Ammon's horn (tissue), 1 donor: ENCODE measurements around the gene RSL1D1.
"Not testable (repeated sequence)": the region's sequence is repeated elsewhere in the genome, so short reads cannot be mapped to it uniquely, and the experiment has no call there.

Experiments
- DNase-seq: peaks from one replicate; pipeline ENCODE4 v3.0.0-alpha.2; 2016; ENCODE audit warnings: low spot score

Gene RSL1D1

DNA sequence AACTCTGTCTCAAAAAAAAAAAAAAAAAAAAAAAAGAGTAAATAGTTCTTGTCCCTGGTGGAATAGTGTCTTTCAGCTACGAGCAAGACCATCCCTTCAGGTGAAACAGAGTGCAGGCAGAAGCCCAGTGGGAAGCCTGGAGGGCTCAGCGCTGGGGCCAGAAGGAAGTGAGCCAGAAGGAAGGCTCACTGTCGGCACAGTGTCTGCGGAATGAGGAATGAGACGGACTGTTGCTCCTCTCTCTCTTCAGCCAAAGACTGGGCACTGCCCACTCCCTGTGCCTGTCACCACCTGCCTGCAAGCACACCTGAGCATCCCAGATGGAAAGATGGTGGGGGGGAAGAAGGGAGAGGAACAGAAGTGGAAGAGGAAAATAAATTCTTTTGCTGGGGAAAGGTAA is 7.5 kb downstream of the RSL1D1 start:
- DNase-seq = no peak

- no peak for DNase-seq
These were observed 8.1 kb downstream of the RSL1D1 start for GRCh38 chr16:11843206-11843605.

- no peak for DNase-seq
These were observed 10.3 kb downstream of the RSL1D1 start for GRCh38 chr16:11841026-11841425.

DNA sequence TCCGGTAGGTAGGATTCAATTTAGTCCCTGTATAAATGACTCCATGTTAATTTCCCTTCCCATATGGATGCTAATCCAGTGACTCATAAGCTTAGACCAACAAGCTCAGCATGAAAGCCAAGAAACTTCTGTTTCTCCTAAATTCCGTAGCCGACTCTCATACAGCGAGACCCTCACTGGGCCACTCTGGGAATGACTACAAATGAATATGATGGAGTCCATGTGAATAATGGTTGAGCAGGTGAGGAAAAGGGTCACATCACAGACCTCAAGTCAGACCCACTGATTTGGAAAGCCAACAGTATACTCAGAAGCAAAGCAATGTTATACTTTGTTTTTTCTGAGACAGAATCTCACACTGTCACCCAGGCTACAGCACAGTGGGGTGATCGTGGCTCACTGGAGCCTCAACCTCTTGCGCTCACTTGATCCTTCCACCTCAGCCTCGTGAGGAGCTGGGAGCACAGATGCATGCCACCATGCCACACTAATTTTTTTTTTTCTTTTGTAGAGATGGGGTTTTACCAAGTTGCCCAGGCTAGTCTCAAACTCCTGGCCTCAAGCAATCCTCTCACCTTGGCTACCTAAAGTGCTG is 14.6 kb downstream of the RSL1D1 start:
- no peak for DNase-seq

GRCh38 chr16:11835891-11836649 is 15.3 kb downstream of the RSL1D1 start:
- no peak for DNase-seq

GRCh38 chr16:11835309-11835708 is 16.0 kb downstream of the RSL1D1 start:
- DNase-seq = no peak

- no peak for DNase-seq
These were observed 17.2 kb downstream of the RSL1D1 start for GRCh38 chr16:11833951-11834695.

DNA sequence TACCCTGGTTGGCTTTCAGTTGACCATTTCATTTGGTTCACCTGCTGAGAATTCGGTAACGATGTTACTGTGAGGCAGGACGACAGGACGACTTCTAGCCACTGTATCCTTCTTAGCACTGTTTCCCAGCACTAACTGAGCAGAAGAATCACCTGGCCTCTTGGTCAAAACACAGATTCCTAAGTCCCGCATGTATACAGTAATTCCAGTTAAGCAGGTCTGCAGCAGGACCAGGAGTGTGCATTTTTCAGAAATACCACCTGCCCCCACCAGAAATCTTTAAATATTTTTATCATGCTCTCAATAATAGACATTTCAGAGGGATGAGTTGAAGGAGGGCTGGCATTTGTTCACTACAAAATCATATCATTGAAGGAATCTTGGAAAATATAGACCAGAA is 22.6 kb downstream of the RSL1D1 start:
- no peak for DNase-seq

GRCh38 chr16:11825520-11826165 is 25.7 kb downstream of the RSL1D1 start:
- DNase-seq = not testable (repeated sequence)

DNA sequence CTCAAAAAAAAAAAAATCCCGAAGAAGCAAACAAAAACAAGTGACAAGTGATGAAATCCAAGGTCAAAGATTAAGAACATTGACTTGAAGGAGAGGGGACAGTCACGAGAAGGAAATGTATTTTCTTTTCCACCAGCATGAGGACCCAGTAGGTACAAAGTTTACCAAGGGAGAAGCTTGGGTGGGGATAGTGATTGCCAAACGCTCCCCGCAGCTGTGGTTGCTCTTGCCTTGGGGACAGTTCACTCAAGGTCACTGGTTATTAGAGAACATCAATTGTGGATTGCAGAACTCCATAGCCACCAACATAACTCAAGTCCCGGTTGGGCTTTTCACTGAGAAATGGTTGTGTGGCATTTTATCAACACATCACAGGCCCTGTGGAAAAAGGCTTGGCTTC is 27.0 kb downstream of the RSL1D1 start:
- DNase-seq = peak; percentile 12

DNA sequence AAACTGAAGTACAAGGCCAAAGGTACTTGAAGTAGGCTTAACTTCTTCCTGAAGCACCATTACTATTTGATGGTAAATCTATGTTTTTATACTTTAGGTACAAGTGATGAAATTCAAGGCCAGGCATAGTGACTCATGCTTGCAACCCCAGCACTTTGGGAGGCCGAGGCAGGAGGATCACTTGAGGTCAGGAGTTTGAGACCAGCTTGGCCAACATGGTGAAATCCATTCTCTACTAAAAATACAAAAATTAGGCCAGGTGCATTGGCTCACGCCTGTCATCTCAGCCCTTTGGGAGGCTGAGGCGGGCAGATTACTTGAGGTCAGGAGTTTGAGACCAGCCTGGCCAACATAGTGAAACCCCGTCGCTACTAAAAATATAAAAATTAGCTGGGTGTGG is 27.7 kb downstream of the RSL1D1 start:
- not testable (repeated sequence) for DNase-seq

DNA sequence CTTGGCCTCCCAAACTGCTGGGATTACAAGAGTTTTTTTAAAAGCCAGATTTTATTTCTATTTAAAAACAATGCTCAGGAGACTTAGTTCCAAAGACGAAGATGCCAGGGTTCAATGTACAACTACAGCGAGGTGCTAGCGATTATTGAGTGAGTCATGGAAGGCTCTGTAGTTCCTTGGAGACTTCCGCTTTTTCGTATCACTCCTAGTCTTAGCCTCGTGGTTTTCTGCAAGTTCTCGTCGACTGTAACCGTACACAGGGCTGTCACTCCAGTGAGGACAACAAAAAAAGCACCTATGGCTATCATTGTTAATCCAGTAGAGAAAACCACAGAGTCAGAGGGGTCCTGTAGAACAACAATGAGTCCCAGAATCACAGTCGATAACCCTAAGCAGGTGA is 31.5 kb downstream of the RSL1D1 start:
- DNase-seq = no peak

GRCh38 chr16:11818970-11819369 is 32.4 kb downstream of the RSL1D1 start:
- not testable (repeated sequence) for DNase-seq

DNA sequence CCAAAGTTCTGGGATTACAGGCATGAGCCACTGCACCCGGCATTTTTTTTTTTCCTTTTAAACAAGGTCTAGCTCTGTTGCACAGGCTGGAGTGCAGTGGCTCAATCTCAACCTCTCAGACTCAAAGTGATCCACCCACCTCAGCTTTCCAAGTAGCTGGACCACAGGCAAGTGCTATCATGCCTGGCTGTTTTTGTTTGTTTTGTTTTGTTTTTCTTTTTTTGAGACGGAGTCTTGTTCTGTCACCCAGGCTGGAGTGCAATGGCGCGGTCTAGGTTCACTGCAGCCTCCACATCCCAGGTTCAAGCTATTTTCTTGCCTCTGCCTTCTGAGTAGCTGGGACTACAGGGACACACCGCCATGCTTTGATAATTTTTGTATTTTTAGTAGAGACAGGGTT is 35.2 kb downstream of the RSL1D1 start:
- no peak for DNase-seq

DNA sequence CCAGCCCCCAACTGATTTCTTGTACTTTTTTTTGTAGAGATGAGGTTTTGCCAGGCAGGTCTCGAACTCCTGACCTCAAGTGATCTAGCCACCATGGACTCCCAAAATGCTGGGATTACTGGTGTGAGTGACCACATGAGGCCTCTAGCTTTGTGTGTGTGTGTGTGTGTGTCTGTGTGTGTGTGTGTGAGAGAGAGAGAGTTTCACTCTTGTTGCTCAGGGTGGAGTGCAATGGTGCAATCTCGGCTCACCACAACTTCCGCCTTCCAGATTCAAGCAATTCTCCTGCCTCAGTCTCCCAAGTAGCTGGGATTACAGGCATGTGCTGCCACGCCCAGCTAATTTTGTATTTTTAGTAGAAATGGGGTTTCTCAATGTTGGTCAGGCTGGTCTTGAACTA is 36.5 kb downstream of the RSL1D1 start:
- not testable (repeated sequence) for DNase-seq

DNA sequence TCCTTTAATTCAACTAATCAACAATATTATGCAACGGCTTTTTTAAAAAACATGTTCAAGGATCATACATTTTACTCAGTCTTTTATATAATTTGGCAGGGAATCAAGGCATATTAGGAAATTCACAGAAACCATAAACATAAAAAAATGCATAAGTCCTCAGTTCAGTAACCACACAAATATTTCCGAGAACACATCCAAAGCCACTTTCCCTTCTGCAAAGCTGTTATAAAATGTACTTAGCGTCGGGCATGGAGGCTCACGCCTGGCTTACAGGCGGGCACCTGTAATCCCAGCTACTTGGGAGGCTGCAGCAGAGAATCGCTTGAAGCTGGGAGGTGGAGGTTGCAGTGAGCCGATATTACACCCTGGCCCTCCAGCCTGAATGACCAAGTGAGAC is 44.6 kb downstream of the RSL1D1 start:
- no peak for DNase-seq

DNA sequence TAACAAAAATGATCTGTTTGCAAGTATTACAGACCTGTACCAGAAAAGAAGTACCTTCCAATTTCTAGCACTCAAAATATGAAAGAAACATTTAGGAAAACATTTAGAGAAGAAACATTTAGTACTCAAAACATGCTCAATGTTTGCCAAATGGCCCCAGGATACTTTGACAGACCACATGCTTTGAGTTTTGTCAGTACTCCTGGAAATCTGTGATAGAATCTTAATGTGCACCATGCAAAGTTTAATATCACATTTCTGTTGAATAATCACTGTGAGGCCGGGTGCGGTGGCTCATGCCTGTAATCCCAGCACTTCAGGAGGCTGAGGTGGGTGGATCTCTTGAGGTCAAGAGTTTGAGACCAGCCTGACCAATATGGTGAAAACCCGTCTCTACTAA is 45.8 kb downstream of the RSL1D1 start:
- DNase-seq = no peak

- DNase-seq = no peak
These were observed 49.8 kb downstream of the RSL1D1 start for GRCh38 chr16:11801481-11802021.

GRCh38 chr16:11800382-11800718 is 51.0 kb downstream of the RSL1D1 start:
- peak; percentile 45 for DNase-seq

DNA sequence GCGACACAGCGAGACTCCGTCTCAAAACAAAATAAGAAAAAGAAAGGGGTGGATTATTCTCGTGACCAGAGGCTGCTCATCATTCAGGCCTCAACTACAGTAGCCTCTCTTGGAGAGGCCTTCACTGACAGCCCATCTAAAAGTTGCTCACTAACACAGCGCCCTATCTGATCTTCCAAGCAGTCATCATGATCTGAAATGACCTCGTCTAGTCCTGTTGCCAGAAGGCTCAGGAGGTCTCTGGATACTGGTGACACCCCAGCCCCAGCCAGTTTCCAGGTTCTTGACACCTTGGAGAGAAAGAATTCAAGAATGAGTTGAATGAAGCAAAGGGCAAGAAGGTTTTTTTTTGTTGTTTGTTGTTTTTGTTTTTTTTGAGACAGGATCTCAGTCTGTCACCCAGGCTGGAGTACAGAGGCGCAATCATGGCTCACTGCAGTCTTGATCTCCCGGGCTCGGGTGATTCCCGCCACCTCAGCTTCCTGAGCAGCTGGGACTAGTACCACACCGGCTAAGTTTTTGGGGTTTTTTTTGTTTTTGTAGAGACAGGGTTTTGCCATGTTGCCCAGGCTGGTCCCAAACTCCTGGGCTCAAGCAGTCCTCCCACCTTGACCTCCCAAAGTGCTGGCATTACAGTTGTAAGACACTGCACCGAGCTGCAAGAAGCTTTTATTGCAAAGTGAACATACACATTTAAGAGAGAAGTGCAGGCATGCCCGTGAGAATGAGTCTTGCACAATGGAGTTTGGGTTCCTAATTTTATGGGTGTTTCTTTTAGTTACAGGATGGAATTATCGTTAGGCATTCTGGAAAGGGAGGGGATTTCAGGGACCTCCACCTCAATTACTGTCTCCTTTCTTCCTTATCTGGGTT is 51.6 kb downstream of the RSL1D1 start:
- no peak for DNase-seq

GRCh38 chr16:11799017-11799381 is 52.3 kb downstream of the RSL1D1 start:
- no peak for DNase-seq

DNA sequence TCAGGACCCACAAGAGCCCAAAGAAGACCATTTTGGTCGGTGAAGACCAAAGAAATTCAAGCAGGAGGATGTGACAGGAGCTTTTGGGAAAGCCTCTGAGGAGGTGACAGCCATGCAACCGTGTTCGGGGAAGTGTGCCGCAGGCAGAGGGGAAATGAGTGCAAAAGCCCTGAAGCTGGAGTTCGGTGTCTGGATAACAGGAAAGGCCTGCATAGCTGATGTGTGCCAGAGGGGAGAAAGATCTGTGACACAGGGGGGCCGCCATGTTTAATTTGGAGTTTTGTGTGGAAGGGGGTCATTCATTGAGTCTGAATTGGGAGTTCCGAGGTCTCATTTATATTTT is 53.4 kb downstream of the RSL1D1 start:
- no peak for DNase-seq
